ACC112 (cell line): ENCODE results near the gene DNAAF3.
"Not testable (repeated sequence)": the region's sequence is repeated elsewhere in the genome, so short reads cannot be mapped to it uniquely, and the experiment has no call there.

Source experiments
- H2AFZ ChIP-seq: fragments of 200-600 bp; sonication (generic); one replicate; pipeline ENCODE4 v1.6.0; 2017; ENCODE audit warnings: antibody characterized with exemption, low read length; ENCODE audit not compliant: unreplicated experiment
- H3K27ac ChIP-seq: fragments of 200-600 bp; sonication (generic); 2 replicates; pipeline ENCODE4 v1.5.1; 2014; ENCODE audit warnings: low read depth, mild to moderate bottlenecking, antibody characterized with exemption, low read length, moderate library complexity
- H3K27me3 ChIP-seq: fragments of 200-600 bp; sonication (generic); 2 replicates; pipeline ENCODE4 v1.6.1; 2014; ENCODE audit warnings: mild to moderate bottlenecking, antibody characterized with exemption, low read length, moderate library complexity, mixed read lengths; ENCODE audit not compliant: insufficient read depth
- H3K36me3 ChIP-seq: fragments of 200-600 bp; sonication (generic); 2 replicates; pipeline ENCODE4 v1.6.1; 2016; ENCODE audit warnings: mild to moderate bottlenecking, antibody characterized with exemption, low read length, moderate library complexity, mixed read lengths; ENCODE audit not compliant: insufficient read depth
- H3K4me1 ChIP-seq: fragments of 200-600 bp; sonication (generic); one replicate; pipeline ENCODE4 v1.6.1; 2016; ENCODE audit warnings: low read length, mixed read lengths; ENCODE audit not compliant: insufficient read depth, unreplicated experiment, control insufficient read depth
- H3K4me3 ChIP-seq: fragments of 200-600 bp; sonication (generic); 2 replicates; pipeline ENCODE4 v1.5.1; 2014; ENCODE audit warnings: mild to moderate bottlenecking, low read depth, low read length
- H3K79me2 ChIP-seq: fragments of 200-600 bp; sonication (generic); one replicate; pipeline ENCODE4 v1.6.0; 2016; ENCODE audit warnings: low read length; ENCODE audit not compliant: control insufficient read depth, unreplicated experiment, insufficient read depth

Gene DNAAF3

GRCh38 chr19:55160986-55161365 lies 5.4 kb downstream of the DNAAF3 start:
- Histone ChIP-seq H3K4me3 (no peak overlapping the region), H2AFZ (no peak overlapping the region)

DNA sequence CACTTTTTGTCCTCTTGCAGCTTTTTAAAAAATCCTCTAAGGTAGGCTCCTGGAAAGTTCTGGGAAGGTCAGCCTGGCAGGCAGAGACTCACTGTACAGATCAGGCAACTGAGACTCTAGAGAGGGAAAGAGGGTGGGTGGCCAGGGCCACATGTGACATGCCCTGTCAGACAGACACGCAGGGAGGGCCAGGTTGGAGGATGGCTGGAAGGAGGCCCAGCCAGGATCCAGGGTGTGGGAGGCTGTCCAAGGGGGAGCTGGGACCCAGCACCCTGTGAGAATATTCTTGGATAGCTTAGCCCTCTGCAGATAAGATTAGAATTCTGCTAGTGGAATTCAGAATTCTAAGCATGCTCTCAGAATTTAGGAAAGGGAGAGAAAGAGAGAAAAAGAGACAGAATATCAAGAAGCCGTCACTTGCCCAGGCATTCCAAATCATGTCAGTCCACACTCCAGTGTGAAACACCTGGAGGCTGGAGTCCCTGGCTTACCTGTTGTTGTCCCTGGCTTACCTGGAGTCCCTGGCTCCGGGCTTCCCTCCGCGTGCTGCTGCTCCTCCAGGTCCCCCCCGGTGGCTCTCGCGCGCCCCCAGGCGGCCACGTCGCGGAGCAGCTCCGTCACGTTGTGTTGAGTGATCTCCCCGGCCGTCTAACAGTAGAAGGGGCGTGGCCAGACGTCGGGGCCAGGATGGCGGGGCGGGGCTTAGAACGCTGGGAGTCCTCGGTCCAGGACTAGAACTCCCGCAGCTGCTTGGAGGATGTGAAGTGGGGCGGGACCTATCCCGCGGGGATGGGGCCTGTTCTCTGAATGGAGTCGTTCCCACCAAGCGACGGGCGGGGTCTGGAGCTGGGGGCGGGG lies 6.1 kb downstream of the DNAAF3 start:
- peaks cover 26% of the 10 kb centered on the region for H3K27me3 ChIP-seq
- no peak overlapping the region for H3K4me3 ChIP-seq
- H3K4me1 ChIP-seq = peaks cover 16% of the 10 kb centered on the region
- no peaks in the 10 kb centered on the region for H3K79me2 ChIP-seq
- H3K27ac ChIP-seq = no peak overlapping the region
- H2AFZ ChIP-seq = no peak overlapping the region
- H3K36me3 ChIP-seq = no peaks in the 10 kb centered on the region

More at GRCh38 chr19:55160986-55161365, 5.4 kb downstream of the DNAAF3 start:
- H3K79me2 ChIP-seq = no peaks in the 10 kb centered on the region
- no peak overlapping the region for H3K27ac ChIP-seq
- H3K36me3 ChIP-seq = no peaks in the 10 kb centered on the region
- peaks cover 16% of the 10 kb centered on the region for H3K4me1 ChIP-seq
- H3K27me3 ChIP-seq = peaks cover 25% of the 10 kb centered on the region

DNA sequence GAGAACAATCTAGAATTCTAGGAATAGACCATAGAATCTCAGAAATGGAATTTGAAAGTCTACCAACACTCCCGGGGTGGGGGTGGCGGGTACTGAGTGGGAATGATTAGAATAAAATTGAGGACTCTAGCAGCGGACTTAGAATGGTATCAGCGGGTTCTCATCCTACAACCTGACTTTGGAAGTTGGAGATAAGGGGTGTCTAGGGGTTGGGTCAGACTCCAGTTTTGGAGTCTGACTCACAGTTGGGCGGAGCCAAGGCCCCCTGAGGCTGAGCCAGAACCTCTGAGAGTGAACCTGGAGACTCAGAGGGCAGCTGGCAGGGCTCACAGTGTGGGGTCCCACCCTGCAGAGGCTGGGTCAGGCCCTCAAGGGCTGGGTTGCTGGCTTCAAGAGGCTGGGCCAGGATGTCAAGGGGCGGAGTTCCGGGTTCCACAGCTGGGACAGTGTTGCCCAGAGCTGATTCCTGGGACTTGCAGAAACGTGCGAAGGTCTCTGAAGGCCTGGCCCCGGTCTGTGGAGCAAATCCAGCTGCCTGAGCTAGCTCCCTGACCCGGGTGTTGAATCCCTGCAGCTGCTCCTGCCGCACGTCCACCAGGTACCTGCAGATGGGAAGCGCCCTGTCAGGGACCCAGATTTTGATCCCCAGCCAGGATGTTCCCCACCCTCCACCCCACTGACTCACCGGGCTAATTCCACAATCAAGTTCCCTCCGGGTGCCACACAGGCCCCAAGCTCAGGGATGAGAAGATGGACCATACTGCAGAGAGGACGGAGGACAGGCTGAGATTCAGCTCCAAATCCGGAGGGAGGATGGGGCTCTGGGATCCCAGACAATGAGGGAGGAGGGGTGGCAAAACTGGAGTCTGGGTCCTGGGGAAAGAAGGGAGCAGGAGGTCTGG lies 7.3 kb downstream of the DNAAF3 start:
- Histone ChIP-seq H3K27ac (no peak overlapping the region), H3K79me2 (no peaks in the 10 kb centered on the region)

DNA sequence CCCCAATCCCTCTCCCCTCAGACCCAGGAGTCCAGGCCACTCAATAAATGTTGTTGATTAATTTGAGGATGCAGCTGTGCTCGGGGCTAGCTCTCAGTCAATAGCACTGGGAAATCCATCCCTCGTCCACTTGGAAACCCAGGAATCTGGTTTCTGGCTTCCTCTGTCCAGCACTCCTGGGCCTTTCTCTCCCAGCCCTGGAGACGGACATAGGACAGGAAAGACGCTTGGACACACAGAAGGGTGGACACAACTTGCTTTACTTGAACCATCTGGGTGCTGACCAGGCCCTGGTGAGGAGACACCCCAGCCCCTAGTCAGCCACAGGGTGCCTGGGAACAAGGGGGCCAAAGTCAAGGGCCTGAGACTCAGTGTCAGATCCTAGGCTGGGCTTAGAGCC lies 8.0 kb downstream of the DNAAF3 start:
- H3K79me2 ChIP-seq = no peaks in the 10 kb centered on the region
- H3K27ac ChIP-seq = no peak overlapping the region
- H3K4me3 ChIP-seq = no peak overlapping the region
- H3K36me3 ChIP-seq = no peaks in the 10 kb centered on the region
- no peak overlapping the region for H2AFZ ChIP-seq
- H3K27me3 ChIP-seq = peaks cover 26% of the 10 kb centered on the region
- H3K4me1 ChIP-seq = peaks cover 16% of the 10 kb centered on the region

More for the DNA sequence above, 7.3 kb downstream of the DNAAF3 start:
- Histone ChIP-seq H3K27me3 (peaks cover 26% of the 10 kb centered on the region), H2AFZ (no peak overlapping the region), H3K4me1 (peaks cover 16% of the 10 kb centered on the region), H3K4me3 (no peak overlapping the region), H3K36me3 (no peaks in the 10 kb centered on the region)

DNA sequence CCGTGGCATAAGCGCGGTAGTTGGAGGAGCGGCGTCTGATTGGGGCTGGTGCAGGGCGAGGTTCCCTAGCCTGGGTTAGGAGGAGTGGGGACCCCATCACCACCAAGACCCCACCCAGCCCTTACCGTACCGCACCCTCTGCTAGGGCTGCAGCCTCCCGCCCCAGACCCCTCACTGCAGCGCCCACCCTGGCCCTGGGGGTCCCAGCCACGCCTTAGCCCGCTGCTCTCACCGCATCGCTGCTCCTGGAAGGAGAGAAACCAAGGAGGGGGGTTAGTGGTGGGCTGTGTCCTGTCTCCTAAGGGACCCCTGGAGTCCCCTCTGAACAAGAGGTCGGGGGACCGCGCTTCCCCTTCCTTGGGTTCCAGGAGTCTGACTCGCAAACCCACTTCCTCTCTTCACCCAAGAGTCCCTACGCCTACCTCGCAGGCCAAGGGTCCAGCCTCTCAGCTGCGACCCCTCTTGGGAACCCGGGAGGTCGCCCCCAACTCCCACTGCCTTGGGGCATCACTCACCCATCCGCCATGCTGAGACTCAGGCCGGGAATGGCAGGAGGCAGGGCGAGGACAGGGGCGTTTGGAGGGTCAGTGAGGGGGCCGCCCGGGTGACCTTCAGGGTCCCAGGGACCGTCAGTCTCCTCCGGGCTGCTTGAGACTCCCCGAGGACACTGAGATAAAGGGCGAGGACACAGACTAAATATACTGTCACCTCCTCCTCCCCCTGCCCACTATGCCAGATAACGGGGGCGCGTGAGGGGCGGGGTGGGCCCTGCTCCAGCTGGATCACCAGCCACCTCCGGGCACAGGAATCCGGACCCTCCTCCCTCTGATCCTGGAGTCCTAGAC lies 9.1 kb downstream of the DNAAF3 start, which contains the start of gene TNNI3:
TNNI3 (minus strand) TSS at position 669 of the 845 bp plus-strand sequence; CDS start at position 526, 143 bp downstream.
- no peak within 1 kb of the TSS for H3K27ac ChIP-seq
- peaks cover 16% of the 10 kb centered on the region for H3K4me1 ChIP-seq
- peaks cover 25% of the 10 kb centered on the region for H3K27me3 ChIP-seq
- H2AFZ ChIP-seq = no peak within 1 kb of the TSS
- H3K36me3 ChIP-seq = no peaks in the 10 kb centered on the region
- no peaks in the 10 kb centered on the region for H3K79me2 ChIP-seq
- H3K4me3 ChIP-seq = no peak within 1 kb of the TSS

DNA sequence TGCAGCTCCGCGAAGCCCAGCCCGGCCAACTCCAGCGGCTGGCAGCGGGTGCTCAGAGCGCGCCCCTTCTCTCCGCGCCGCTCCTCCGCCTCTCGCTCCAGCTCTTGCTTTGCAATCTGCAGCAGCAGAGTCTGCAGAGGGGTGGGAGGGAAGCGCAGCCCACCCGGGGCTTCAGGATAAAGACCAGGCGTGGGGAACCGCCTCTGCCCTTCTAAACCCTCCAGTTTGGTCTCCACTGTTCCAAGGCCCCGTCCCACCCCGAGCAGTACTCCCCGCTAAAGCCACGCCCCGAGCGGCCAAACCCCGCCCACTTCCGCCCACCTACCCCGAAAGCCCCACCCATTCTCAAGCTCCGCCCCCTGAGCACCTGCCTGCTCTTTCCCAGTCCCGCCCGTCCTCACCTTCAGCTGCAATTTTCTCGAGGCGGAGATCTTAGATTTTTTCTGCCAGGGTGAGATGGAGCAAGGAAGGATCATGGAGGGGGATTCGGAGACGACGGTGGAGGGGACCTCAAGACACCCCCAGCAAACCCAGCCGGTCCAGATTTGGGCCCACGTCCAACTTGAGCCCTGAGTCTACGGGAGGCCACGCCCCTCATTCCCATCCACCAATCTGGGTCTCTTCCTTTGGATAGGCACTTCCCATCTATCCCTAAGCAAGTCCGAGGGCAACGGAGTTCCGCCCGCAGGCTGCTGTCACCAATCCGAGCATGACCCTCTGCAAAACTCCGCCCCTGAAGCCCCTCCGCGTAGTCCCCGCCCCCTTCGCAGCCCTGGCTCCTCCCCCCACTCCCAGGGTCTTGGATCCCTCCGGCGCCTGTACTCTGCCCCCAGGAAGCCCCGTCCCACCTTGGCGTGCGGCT lies 10.0 kb downstream of the DNAAF3 start:
- no peak overlapping the region for H3K4me3 ChIP-seq
- H3K27me3 ChIP-seq = peaks cover 16% of the 10 kb centered on the region; the same call in 1 of the 2 replicates
- no peaks in the 10 kb centered on the region for H3K79me2 ChIP-seq
- H3K4me1 ChIP-seq = peaks cover 16% of the 10 kb centered on the region
- H3K36me3 ChIP-seq = no peaks in the 10 kb centered on the region
- H3K27ac ChIP-seq = no peak overlapping the region
- no peak overlapping the region for H2AFZ ChIP-seq

GRCh38 chr19:55155784-55156183 lies 10.6 kb downstream of the DNAAF3 start:
- H3K4me1 ChIP-seq = peaks cover 16% of the 10 kb centered on the region
- not testable (repeated sequence) for H3K36me3 ChIP-seq, H3K27ac ChIP-seq, H3K79me2 ChIP-seq, H2AFZ ChIP-seq, H3K4me3 ChIP-seq
- H3K27me3 ChIP-seq = peaks cover 12% of the 10 kb centered on the region; the same call in 1 of the 2 replicates

GRCh38 chr19:55153652-55154264 lies 12.7 kb downstream of the DNAAF3 start:
- H3K36me3 ChIP-seq = no peaks in the 10 kb centered on the region
- peaks cover 20% of the 10 kb centered on the region for H3K27me3 ChIP-seq
- no peaks in the 10 kb centered on the region for H3K79me2 ChIP-seq
- peaks cover 1% of the 10 kb centered on the region for H3K4me1 ChIP-seq
- no peak overlapping the region for H3K4me3 ChIP-seq
- no peak overlapping the region for H3K27ac ChIP-seq
- H2AFZ ChIP-seq = no peak overlapping the region

GRCh38 chr19:55152017-55152416 lies 14.4 kb downstream of the DNAAF3 start:
- Histone ChIP-seq H3K36me3 (no peaks in the 10 kb centered on the region), H3K27ac (no peak overlapping the region), H3K27me3 (peaks cover 30% of the 10 kb centered on the region), H3K79me2 (no peaks in the 10 kb centered on the region), H3K4me1 (no peaks in the 10 kb centered on the region), H2AFZ (no peak overlapping the region), H3K4me3 (no peak overlapping the region)
